Cerebellar nuclear complex (tissue), 1 donor: ENCODE data around the gene OSBPL5.

Experiments used
- DNase-seq, 2 experiments: peaks; one replicate each; lab custom pipeline; 2025; lab: John Stamatoyannopoulos, UW

The OSBPL5 gene

DNA sequence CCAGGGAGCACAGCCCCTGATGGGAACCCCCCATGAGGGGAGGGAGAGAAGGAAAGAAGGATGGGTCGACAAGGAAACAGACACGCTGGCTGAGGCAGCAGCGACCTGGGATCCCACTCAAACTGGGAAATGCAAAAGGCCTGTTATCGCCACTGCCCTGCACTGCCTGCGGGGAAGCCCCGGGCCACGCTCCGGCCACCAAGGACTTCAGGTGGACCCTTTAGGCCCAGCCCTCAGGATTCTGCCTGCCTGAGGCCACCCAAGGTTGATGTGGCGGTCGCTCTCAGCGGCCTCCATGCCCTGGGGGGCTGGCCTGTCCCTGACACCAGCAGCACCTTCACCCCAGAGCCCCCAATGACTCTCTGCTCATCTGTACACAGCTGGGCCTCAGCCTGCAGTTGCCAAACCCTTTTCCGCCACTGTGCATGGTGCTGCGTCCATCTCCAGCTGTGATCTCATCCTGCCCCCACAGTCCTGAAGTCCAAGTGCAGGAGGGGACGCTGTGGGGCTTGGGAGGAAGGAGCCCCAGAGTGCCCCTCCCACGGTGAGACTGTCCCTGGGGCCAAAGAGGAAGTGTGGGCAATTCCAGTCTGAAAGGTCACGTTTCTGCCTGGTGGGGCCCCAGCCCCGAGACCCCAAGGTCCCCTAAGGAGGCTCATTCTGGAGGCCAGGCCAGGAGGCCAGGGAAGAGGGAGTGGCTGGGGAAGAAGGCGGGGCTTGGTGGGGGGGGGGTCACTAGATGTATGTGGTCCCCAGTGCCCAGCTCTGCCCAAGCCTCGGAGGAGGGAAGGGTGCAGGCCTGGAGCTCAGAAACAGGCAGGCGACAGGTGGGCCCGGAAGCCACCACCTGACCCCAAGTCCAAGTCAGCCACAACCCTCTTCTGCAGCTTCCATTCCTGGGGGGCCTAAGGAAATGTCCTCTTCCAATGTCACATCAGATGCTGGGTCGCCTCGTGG lies 31.6 kb downstream of the OSBPL5 start:
- DNase-seq = no peak

DNA sequence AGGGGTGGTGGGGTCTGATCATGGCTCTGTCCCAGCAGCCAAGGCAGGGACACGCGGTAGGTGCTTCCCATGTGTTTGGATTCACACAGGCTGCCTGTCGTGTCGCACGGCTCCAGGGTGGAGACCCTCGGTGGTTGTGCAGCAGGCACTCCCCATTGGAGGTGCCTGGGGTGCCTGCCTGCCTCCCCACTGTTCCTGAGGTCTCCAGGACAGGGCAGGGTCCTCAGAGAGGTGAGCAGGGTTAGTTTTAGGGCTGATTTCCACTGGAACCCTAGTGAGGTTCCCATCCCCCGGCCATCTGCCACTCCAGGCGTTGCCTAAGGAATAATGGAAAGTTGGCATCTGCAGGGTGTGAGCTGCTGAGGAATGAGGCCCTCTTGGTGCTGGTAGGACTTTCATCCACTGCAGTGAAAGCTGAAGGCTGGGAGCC lies 32.3 kb downstream of the OSBPL5 start:
- DNase-seq = no peak

DNA sequence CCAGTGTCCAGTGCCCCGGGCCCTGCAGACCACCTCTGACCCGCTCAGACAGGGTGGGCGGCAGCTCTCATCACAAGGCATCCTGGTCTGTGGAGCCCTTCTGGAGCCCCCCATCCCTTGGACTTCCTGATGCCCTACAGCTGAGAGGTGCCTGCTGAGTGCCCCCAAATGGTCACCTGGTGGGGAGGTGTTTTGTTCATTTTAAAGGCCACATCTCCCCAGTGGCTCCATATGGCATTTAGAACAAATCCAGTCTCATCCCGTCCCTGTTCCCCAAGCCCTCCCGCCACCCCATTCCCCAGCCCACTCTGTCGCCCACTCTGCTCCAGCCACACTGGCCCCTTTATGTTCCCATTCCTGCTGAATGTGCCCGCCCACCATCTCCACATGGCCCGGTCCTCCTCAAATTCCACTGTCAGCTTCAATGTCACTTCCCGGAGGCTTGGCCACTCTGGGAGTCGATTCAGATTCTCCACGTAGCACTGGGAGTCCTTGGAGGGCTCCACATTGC lies 32.8 kb downstream of the OSBPL5 start:
- DNase-seq = no peak

DNA sequence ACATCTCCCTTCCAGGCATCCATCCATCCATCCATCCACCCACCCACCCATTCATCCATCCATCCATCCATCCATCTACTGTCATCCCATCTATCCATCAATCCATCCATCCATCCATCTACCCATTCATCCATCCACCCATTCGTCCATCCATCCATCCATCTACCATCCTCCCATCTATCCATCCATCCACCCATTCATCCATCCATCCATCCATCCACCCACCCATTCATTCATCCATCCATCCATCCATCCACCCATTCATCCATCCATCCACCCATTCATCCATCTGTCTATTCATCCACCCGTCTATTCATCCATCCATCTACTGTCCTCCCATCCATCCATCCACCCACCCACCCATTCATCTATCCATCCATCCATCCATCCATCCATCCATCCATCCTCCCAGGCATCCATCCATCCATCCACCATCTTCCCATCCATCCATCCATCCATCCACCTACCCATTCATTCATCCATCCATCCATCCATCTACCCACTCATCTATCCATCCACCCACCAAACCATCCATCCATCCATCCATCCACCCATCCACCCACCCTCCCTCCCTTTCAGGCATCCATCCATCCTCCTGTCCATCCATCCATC lies 33.7 kb downstream of the OSBPL5 start:
- DNase-seq = no peak

DNA sequence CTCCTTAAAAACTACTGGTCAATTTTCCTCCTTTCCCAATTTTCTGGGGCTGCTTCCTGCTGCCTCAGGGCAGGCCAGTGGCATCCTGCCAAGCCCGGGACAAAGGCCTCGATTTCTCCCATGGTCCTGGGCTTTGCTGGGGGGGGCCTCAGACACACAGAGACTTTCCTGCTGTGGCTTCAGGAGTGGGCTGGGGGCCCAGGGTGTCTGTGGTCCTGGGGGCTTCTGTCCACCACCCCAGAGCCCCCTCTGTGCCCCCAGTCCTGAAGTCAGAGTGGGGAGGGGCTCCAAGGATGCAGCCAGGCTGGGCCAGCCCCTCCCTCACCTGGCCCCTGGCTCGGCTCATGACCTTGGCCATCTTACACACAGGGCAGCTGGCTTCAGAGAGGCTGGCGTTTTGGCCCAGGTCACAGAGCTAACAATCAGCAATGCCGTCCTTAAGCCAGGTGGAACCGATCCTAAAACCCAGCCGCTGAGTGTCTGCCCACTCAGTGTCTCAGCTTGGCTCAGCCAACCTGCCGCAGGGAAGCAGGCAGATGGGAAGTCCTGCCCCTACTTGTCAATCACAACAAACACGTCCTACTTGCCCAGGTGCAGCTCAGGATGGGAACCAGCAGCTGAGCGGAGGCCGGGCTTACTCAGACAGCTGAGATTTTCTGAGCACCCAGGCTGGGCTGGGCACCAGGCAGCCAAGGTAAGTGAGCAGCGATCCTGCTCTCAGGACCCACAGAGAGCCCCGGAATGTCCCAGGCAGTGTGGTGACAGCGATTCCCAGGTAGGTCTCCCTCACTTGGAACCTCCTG lies 34.6 kb downstream of the OSBPL5 start:
- peak in 1 of 2 experiments; percentile 35 for DNase-seq

DNA sequence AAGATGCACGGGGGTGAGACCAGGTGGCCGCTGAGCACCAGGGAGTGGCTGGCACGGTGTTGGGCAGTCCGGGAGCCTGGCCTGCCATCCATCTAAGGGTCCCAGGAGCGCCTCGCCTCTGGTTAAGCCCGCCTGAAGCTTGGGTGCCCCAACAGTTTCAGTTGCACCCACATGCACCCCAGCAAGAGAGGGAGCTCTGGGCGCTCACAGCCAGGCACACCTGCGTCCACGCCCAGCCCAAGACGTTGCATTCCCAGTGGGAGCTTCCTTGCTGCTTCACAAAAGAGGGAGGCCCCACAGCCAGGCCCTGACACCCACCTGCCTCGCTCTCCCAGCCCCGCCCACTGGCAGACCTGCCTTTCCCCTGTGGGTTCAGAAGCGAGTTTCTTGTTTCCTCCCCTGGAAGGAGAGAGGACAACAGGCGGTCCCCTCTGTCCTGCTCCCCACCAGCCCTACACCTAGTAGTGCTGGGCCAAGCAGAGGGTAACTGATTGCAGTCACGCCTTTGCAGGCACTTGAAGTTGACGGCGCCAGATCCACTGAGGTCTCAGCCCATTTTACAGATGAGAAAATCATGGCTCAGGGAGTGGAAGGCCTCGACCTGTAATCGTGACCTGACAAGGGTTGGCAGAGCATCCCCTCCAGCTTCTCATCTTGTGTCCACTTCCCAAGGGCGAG lies 35.4 kb downstream of the OSBPL5 start:
- DNase-seq = no peak

DNA sequence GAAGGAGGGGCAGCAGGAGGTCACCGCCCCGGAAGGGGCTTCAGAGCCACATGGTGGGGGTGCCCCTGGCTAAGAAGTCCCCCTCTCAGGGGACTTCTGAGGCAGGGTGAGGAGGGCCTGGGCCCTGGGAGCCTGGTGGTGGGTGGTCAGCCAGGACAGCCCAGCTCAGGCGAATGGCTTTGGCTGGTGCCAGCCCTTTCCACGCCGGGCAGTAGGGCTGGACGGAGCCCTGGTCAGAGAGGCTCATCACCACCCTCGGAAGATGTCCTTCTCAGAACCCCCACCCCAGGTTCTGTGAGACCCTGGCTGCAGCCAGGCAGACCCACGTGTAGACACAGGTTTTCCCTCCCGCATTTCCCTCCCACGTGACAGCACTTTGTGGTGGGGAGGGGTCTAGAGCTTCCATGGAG lies 35.9 kb downstream of the OSBPL5 start:
- no peak for DNase-seq

DNA sequence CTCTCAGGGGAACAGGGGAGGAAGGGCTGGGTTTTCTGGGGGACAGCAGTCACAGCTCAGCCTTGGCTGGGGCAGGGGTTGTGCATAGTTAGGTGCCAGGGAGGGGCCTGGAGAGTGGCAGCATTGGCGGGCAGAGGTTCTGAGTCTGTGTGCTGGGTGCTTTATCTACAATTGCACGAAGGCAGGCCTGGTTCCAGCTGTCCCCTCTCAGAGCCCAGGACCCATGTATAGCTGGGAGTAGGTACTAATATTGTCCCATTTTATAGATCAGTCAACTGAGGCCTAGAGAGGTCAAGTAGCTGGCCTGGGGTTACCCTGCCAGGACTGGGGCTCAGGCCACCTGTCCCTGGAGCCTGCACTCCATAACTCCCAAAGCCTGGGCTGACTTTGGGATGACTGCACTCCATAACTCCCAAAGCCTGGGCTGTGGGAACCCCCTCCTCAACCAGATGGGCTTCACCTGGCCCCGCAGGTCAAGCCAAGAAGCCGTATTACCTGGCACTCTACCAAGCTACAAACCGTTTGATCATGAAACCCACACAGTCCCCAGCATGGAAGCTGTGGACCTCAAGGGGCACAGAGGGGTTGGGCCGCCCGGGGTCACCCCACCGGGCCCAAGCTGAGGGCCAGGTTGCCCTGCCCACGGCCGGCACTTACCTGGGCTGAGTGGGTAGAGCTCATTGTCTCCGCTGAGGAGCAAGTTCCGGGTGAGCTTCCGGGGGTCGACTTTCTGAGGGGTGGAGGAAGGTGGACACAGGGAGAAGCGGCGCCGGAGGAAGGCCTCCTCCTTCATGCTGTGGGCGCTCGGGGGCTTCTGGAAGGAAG lies 36.5 kb downstream of the OSBPL5 start:
- DNase-seq = no peak

DNA sequence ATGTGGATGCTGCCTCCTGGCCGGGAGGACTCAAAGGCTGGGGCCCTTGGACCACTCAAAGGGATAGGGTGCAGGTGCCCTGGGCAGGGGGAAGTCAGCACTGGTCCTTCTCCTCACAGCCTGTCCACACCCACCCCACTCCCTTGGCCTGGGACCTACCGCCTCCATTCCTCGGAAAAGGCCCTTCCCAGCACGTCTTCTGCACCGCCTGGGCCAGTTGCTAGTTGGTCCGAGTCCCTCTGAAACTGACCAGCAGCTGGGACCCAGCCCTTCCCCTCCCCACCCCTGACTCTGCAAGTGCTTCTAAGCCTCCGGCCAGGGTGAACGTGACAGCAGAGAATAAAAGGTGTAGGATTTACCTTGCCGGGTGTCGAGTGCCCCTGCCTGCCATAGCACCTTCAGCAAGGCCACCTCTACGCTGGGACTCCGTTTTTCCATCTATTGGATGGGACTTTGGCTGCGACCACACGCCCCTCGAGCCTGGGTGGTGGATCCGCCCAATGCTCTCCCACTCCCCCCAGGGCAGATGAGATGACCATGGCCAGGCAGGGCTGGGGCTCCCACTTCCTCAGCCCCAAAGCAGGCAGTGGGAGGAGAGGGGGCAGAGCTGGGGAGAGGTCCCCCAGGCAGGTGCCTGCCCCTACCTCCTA lies 37.3 kb downstream of the OSBPL5 start:
- no peak for DNase-seq

DNA sequence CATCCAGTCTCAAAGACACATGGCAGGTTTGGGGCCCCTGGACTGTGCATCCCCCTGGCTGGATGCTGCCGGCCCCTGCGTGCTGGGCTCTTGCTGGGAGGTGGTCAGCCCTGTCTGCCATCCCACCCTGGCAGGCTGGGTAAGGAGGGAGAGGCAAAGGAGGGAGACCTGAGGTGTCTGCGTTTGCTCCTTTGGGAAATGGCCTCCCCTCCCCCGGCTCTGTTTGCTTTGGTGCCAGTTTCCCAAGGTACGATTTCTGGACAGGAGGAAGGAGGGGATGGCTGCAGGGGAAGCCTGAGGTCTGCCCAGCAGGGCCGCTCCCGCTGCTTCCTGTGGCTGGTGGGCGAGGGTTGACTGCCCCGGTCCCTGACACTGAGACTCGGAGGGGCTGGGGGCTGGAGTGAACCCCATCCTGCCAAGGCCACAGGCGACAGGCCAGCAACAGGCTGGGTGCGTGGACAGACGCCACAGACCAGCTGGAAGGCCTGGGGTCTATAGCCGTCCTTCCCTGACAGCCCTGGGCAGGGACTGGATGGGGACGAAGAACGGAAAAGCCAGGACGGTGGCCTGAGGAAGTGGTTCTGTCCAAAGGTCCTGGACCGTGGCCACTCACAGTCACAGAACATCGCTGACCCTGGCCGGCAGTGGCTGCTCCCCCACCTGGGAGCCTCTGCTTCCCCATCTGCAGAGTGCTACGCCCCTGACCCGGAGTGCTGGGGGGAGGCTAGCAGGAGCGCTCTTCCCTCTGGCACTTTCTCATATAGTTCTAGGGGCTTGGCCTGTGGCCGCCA lies 38.0 kb downstream of the OSBPL5 start:
- no peak for DNase-seq

DNA sequence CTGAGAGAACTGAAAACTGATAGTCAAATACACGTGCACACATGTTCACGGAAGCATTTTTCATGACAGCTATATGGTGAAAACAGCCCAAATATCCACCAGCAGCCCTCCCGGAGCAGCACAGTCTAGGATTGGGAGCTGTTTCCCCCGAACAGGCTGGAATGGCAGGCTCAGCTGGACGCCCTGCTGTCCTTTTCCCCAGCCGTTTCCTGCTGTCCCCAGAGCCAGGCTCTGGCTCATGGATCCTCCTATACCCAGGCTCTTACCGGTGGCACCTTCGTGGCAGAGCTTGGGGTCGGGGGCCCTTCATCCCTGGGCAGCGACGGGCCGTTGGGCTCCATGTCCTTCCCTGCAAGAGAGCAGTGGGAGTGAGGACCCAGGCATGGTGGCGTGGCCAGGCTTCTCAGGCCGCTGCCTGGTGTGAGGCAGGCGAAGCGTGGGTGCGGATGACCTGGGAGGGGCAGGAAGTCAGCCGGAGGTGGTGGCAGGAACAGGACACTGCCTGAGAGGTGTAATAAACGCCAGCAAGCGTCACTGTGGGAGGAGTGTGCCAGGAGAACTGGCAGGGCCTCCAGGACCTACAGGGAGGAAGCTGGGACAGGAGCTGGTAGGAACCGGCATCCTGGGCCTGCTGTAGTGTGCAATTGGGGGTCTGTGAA lies 38.8 kb downstream of the OSBPL5 start:
- DNase-seq = no peak

DNA sequence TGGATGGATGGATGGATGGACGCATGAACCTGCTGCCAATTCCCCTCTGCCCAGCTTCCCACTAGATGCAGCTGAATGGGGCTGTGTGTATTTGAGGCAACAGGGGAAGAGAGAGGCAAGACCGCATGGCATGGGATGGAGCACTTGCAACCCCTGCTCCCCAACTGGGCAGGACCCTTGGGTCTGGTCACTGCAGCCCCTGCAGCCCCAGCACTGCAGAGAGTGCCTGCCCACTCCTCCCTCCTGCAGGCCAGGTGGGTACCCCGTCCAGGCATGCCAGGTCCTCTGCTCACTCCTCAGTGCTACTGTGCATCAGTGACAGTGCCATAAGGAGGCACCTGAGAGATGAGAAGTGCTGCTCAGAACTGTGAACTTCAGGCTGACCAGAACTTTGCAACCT lies 40.3 kb downstream of the OSBPL5 start:
- DNase-seq = no peak

DNA sequence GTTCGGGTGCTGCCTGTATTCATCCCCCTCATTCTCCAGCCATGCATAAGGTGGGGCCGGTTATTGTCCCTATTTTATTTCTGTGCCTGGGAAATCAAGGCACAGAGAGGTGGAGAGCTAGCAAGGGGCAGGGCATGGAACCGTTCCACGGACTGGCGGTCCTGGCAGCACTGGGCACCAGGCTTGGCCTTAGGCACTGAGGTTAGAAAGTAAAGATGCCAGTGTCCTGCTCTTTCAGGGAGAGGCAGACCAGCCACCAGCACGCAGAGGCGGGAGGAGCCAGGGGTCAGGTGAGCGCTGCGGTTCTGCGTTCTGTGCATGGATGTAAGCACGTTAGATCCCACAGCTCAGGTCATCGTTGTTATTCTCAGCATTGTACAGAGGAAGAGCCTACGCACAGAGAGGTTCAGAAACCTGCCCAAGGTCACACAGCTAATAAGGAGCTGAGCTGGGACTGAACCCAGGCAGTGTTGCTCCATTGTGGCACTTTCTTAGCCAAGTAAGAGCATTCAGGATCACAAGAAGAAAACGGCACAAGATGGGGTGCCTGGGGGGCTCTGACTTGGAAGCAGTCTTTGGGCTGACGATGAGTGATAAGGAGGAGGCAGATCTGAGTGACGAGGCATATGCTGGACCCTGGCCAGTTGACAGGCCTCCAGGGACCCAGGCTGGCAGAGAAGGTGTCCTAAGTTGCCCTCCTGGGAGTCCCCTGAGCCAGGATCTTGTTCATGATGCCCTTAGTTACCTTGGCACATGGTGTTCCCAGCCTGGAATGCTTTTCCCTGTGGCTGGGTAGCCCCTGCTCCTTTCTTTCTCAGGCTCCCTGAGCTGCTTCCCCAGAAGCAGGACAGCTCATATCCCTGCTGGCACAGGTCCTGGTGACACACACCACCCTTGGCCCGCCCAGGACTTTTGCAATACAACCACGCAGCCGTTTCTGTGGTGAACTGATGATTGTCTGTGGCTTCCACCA lies 41.1 kb downstream of the OSBPL5 start:
- DNase-seq = no peak

DNA sequence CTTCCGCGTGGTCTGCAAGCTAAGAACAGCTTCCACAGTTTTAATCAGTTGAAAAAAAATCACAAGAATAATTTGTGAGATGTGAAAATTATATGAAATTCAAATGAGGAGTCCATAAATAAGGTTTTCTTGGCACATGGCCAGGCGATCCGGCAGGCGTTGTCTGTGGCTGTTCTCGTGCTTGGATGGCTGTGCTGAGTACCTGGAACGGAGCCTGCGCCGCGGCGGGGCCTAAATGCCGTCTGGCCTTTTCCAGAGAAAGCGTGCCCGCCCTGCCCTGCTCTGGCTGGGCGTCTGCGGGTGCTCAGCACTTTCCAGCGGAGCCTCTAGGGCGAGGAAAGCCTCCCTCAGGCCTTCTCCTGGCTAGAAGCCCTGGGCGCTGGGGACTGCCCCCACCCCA lies 41.8 kb downstream of the OSBPL5 start:
- peak in 1 of 2 experiments; percentile 8 for DNase-seq

DNA sequence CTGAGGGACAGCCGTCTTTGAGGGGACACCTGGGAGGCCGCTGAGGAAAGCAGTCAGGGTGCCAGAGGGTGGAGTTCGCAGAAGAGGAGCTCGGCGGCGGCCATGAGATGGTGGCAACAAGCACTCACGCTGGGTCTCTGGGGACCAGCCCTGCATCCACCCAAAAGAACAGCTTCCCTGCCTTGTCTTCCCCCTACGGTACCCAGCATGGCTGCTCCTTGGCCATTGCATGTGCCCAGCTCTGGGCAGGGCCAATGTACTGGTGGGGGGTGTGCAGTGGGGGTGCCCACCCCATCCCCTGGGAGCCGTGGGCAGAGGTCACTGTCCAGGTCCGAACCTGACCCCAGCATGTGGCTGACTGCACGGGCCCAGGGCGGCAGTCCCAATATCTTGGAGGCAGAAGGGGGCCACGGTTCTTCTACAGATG lies 42.3 kb downstream of the OSBPL5 start:
- no peak for DNase-seq

DNA sequence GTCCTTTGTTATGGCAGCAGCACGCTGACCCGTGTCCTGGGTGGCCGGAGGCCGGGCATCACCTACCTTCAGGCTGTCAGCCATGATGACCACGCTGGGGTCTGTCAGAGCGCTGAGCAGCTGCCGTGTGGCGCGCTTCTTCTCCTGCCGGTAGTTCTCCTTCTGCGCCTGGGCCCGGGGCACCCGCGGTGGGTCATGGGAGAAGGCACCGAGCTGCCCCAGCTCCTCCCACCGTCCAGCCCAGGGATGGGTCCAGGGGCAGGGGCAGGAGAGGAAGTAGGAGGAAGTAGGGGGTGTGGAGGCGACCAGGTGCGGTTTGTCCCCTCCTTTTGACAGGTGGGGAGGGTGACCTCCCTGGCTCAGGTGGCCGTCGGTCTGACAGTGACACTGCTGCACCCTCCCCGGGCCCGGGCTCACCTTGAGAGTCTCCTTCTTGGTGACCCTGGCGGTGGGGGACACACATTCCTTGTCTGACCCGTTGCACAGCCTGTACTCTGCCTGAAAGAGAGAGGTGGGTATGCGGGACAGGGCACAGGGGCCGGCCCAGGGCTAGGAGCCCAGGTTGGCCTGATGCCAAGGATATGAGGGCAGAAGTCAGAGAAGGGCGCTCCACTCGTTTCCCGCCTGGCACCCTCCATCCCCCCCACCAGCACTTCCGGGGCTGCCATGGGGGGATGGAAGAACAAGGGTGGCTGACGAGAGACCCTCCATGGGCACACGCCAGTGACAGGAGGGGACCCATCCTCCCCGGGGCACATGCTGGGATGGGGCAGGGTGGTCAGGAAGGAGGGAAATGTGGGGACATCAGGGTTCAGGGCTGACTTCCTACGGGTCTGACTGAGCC lies 43.0 kb downstream of the OSBPL5 start:
- no peak for DNase-seq

DNA sequence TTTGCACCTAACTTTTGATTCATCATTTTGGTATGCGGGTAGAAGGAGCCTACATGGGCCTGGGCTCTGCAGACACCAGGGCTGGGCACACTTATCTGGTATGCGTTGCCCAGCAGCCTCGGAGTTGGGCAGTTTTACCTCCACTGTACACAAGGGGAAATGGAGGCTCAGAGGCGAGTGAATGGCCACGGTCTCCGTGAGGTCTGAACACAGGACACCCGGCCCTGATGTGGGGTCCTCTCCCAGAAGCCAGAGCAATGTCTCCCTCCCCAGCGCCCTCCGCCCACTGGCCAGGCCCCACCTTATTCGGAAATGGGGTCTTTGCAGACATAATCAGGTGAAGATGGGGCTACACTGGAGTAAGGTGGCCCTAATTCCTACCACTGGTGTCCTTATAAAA lies 43.7 kb downstream of the OSBPL5 start:
- DNase-seq = no peak
